ENCODE measurements around the gene IL1RAPL1. TPM values are rescaled to one million over a fixed set of nuclear protein-coding genes. Genes with fewer than 3 reads are reported as not detected.

IL1RAPL1 gene
- total RNA-seq, 2 experiments from 2014 or later, result not detected

DNA sequence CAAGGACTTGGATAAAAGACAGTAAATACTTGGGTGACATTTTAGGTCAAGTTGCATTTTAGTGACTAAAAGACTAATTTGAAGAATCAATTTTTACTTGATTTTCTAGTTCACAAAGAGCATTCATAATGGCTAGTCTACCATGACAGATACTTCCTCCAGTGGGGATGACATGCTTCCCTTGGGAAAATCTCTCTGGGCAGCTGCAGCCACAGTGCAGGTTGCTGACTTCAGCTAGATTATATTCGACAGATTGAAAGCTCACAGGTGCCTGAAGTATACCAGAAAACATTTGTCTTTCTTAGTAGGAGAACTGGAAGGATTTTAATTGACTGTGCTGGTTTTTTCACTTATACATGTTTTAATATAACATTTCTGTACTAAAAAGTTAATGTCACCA lies 1418.6 kb downstream of the IL1RAPL1 start:
- H3K27me3 ChIP-seq (ENCODE audit: control insufficient read depth in 1 of 2, insufficient read depth in 2 of 2, low read length in 2 of 2), result no peaks in the 10 kb centered on the region
- no peak for DNase-seq
- no peaks in the 10 kb centered on the region for H3K36me3 Mint-ChIP-seq (ENCODE audit: low read depth)
- ChIA-PET CTCF (no interaction called here), POLR2A (no interaction called here)
- H3K9me3 ChIP-seq (ENCODE audit: control insufficient read depth in 1 of 2, insufficient read depth in 1 of 2, low read length in 2 of 2), result no peaks in the 10 kb centered on the region
- H3K4me3 Mint-ChIP-seq, result no peak overlapping the region
- H3K4me1 ChIP-seq (ENCODE audit: insufficient read depth, low read length), result no peaks in the 10 kb centered on the region
- no peaks in the 10 kb centered on the region for H3K9me3 Mint-ChIP-seq
- intact Hi-C loops (cut with DNase I, micrococcal nuclease), result no loop called here
- no peak overlapping the region for H3K4me3 ChIP-seq (ENCODE audit: low read length)
- H3K36me3 ChIP-seq (ENCODE audit: insufficient read depth, low read length), result no peaks in the 10 kb centered on the region
- H3K27ac ChIP-seq (ENCODE audit: low read depth in 1 of 2, low read length in 2 of 2), result no peak overlapping the region
- no peaks in the 10 kb centered on the region for H3K27me3 Mint-ChIP-seq
- H3K4me1 Mint-ChIP-seq (ENCODE audit: low read depth), result no peaks in the 10 kb centered on the region
- TF ChIP-seq, protein P1, sequence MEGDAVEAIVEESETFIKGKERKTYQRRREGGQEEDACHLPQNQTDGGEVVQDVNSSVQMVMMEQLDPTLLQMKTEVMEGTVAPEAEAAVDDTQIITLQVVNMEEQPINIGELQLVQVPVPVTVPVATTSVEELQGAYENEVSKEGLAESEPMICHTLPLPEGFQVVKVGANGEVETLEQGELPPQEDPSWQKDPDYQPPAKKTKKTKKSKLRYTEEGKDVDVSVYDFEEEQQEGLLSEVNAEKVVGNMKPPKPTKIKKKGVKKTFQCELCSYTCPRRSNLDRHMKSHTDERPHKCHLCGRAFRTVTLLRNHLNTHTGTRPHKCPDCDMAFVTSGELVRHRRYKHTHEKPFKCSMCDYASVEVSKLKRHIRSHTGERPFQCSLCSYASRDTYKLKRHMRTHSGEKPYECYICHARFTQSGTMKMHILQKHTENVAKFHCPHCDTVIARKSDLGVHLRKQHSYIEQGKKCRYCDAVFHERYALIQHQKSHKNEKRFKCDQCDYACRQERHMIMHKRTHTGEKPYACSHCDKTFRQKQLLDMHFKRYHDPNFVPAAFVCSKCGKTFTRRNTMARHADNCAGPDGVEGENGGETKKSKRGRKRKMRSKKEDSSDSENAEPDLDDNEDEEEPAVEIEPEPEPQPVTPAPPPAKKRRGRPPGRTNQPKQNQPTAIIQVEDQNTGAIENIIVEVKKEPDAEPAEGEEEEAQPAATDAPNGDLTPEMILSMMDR (IDR thresholded peaks at IDR 0.05), result no peak
- no peak overlapping the region for H3K27ac Mint-ChIP-seq
- ATAC-seq (ENCODE audit: poor library complexity), result no peak

Small RNA genes within 50 kb of the gene (microRNA-seq; reads per million reads assigned to microRNA genes)
- gene MIR4666B (ENCODE audit: borderline microRNAs expressed, borderline replicate concordance), result not detected

All from CD4-positive, alpha-beta T cell (primary cell).